Activated CD4-positive, alpha-beta T cell treated with anti-CD3 and anti-CD28 coated beads for 36 hours (primary cell): ENCODE data around the gene ENC1. TPM values are rescaled to one million over a fixed set of nuclear protein-coding genes. Genes with fewer than 3 reads are reported as not detected.
A peak's percentile ranks its signal among the peaks of the same experiment; 100 is the strongest.

Experiments
- ATAC-seq: fragments of 200-7000 bp; cut with Tn5 transposase; one replicate; pipeline ENCODE4 v1.10.0; 2021; ENCODE audit warnings: mild to moderate bottlenecking, moderate library complexity
- CTCF ChIA-PET: fragments of 350-600 bp; sonication (Branson Sonifier 250); formaldehyde crosslinking; loops from one replicate; lab custom pipeline; 2021; ENCODE audit warnings: antibody characterized with exemption; lab: Charles Lee
- POLR2A ChIA-PET: fragments of 350-600 bp; sonication (Branson Sonifier 250); formaldehyde crosslinking; loops from one replicate; lab custom pipeline; 2021; ENCODE audit warnings: antibody characterized with exemption, inconsistent platforms; lab: Charles Lee
- DNase-seq: peaks from one replicate; pipeline ENCODE4 v3.0.0-alpha.2; 2020
- H3K27ac Mint-ChIP-seq: one replicate; pipeline ENCODE4 v1.8.0; 2021; ENCODE audit warnings: mixed read lengths
- H3K27me3 Mint-ChIP-seq: one replicate; pipeline ENCODE4 v1.8.0; 2021; ENCODE audit warnings: mixed read lengths
- H3K36me3 Mint-ChIP-seq: one replicate; pipeline ENCODE4 v1.8.0; 2021; ENCODE audit warnings: low read depth, mixed read lengths
- H3K4me1 Mint-ChIP-seq: one replicate; pipeline ENCODE4 v1.8.0; 2021; ENCODE audit warnings: mixed read lengths
- H3K4me3 Mint-ChIP-seq: one replicate; pipeline ENCODE4 v1.8.0; 2021; ENCODE audit warnings: mild to moderate bottlenecking, moderate library complexity, mixed read lengths
- H3K9me3 Mint-ChIP-seq: one replicate; pipeline ENCODE4 v1.8.0; 2021; ENCODE audit warnings: low read depth, mixed read lengths
- intact Hi-C, 2 experiments: fragments of 100-400 bp; cut with DNase I in 1 of 2; cut with micrococcal nuclease in 1 of 2; formaldehyde crosslinking; loops; one replicate each; pipeline versions ENCODE4 v1.14.2 to v1.15.1; 2022 to 2024; cut with DNase I, micrococcal nuclease
- total RNA-seq, 2 experiments: library from RNA; stranded (reverse); gene quantifications; one replicate each; pipeline ENCODE4 v1.2.3, GENCODE V29; 2021

ENC1 gene
- total RNA-seq, 2 experiments from 2014 or later: 0.48 to 0.67 TPM

DNA sequence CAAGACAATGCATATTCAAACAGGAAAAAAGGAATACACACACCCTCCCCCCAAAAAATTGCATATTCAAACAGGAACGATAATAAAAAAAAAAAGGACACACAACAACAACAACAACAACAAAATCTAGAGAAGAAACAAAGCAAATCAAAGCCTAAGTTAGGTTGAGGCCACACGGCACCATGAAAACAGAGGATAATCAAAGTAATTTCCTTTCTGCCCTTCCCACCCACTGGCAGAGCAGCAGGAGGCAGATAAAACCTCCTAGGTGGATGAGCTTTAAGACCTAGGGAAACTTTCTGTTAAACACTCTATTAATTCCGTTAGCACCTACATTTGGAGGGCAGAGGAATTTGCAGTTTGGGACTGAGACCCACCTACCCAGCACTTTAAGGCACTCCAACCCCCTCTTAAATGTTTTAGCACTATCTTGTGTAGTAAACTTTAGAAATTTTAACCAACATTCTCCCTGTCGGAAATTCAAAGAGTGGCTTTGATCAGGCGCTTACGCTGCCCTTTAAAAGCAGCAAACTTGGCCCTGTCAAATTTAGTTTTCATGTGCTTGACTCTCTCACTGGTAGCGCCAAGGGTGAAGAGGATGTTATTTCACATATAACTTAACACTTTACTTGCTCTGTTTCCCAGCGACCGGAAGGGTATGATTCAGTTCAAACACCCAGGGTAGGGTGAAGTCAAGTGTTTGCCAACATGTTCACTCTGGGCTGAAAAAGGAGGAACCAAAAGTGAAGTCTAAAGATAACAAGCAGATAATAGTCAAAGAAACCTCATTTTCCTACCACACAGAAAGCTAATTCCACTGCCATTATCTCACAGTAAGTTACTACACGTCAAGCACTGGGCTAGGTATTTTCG is 9.2 kb downstream of the ENC1 start:
- DNase-seq (peak; percentile 57), ATAC-seq (peak; percentile 80)
- Mint-ChIP-seq H3K36me3 (no peaks in the 10 kb centered on the region), H3K4me1 (peaks cover 31% of the 10 kb centered on the region), H3K9me3 (no peaks in the 10 kb centered on the region), H3K27ac (peak overlapping the region; percentile 82), H3K27me3 (peaks cover 6% of the 10 kb centered on the region), H3K4me3 (no peak overlapping the region)
- intact Hi-C loops: loop anchor here (1.0 to 5.0 kb wide), 5 partner anchors 8 to 314 kb away; no protein-coding TSS in a partner anchor
- ChIA-PET POLR2A (interaction anchor here (0.6 to 1.0 kb wide), 2 partner anchors 49 to 54 kb away, joined by 3 to 4 read pairs; no protein-coding TSS in a partner anchor), CTCF (interaction anchor here (0.9 kb wide), 1 partner anchor 11 kb away, joined by 4 read pairs; no protein-coding TSS in a partner anchor)

DNA sequence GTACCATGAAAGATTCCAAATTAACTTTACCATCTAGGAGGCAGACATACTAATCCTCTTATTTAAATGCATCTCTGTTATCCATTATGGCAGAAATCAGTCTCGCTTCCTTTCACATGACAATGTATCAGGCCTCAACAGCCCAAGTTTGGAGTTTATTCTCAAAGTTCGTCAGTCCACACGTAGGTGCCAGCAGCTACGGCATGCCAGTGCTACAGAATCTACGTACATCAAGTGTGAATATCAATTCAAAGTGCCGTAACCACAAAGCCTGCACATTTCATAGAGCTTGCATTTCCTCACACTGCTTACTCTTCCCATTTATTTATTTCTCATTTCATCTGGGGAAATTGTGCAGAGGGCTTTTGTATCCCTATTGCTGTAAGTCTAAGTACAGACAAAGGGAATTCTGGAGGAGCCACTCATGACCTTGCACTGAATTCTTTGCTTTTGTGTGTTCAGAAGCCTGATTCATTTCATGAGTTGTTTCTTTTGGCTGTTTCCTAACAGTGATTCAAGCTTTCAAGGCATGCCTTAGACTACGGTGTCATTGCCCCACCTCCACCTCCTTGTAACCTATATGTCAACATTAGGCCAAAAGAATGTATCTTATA is 10.0 kb downstream of the ENC1 start:
- DNase-seq (peak; percentile 56), ATAC-seq (peak; percentile 69)
- intact Hi-C loops: loop anchor here (1.0 to 5.0 kb wide), 5 partner anchors 8 to 313 kb away; no protein-coding TSS in a partner anchor
- Mint-ChIP-seq H3K9me3 (no peaks in the 10 kb centered on the region), H3K4me1 (peaks cover 31% of the 10 kb centered on the region), H3K4me3 (no peak overlapping the region), H3K27me3 (peaks cover 9% of the 10 kb centered on the region), H3K36me3 (no peaks in the 10 kb centered on the region), H3K27ac (no peak overlapping the region)
- CTCF ChIA-PET: interaction anchor here (0.9 kb wide), 1 partner anchor 12 kb away, joined by 4 read pairs; no protein-coding TSS in a partner anchor
- POLR2A ChIA-PET: interaction anchor here (0.6 to 0.9 kb wide), 3 partner anchors 10 to 159 kb away, joined by 3 to 7 read pairs (median 3); partner anchors contain the start of gene ENC1

DNA sequence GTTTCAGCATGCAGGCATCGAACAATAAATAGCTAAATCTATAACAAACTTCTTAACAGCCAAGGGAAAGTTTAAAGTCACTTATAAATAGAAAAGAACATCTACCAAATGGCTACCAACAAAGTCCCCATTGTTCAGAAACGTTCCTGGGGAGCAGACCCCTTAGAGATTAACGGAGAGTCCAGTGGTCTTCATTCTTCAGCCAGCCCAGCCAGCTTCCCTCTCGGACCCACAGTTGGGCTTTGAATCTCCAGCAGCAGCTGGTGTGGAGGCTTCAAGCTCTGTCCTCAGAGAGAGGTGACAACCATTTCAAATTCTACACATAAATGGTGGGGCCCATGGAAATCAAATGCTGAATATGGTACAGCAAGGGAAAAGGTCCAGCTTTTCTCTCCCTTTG is 11.2 kb downstream of the ENC1 start:
- DNase-seq (no peak), ATAC-seq (no peak)
- peaks cover 11% of the 10 kb centered on the region for H3K27me3 Mint-ChIP-seq
- H3K4me1 Mint-ChIP-seq: peaks cover 31% of the 10 kb centered on the region
- ChIA-PET POLR2A (no interaction called here), CTCF (interaction anchor here (0.6 kb wide), 1 partner anchor 727 kb away, joined by 3 read pairs; no protein-coding TSS in a partner anchor)
- H3K4me3 Mint-ChIP-seq: no peak overlapping the region
- H3K9me3 Mint-ChIP-seq: no peaks in the 10 kb centered on the region
- intact Hi-C loops: no loop called here
- H3K27ac Mint-ChIP-seq: no peak overlapping the region
- H3K36me3 Mint-ChIP-seq: no peaks in the 10 kb centered on the region

DNA sequence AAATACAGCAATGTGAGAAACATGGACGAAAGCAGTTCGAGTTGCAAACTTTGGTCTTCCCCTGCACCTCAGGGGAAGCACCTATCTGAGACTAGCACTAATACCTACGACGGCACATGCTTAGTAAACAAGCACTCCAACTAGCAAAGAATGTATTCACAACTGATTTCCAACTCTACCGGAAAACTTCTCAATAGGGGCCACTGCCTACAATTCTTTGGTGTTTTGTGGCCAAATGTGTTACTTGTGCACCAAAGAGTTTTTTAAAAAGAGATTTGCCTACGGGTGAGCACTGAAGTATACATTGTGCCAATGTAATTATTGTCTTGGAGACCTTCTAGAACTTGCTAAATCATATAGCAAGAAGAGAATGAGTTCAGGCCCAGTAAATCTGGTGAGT is 12.2 kb downstream of the ENC1 start:
- ChIA-PET CTCF (no interaction called here), POLR2A (no interaction called here)
- H3K9me3 Mint-ChIP-seq: no peaks in the 10 kb centered on the region
- H3K4me1 Mint-ChIP-seq: peaks cover 31% of the 10 kb centered on the region
- no peak overlapping the region for H3K4me3 Mint-ChIP-seq
- ATAC-seq (no peak), DNase-seq (no peak)
- no peaks in the 10 kb centered on the region for H3K36me3 Mint-ChIP-seq
- intact Hi-C loops: no loop called here
- H3K27ac Mint-ChIP-seq: no peak overlapping the region
- peaks cover 20% of the 10 kb centered on the region for H3K27me3 Mint-ChIP-seq

DNA sequence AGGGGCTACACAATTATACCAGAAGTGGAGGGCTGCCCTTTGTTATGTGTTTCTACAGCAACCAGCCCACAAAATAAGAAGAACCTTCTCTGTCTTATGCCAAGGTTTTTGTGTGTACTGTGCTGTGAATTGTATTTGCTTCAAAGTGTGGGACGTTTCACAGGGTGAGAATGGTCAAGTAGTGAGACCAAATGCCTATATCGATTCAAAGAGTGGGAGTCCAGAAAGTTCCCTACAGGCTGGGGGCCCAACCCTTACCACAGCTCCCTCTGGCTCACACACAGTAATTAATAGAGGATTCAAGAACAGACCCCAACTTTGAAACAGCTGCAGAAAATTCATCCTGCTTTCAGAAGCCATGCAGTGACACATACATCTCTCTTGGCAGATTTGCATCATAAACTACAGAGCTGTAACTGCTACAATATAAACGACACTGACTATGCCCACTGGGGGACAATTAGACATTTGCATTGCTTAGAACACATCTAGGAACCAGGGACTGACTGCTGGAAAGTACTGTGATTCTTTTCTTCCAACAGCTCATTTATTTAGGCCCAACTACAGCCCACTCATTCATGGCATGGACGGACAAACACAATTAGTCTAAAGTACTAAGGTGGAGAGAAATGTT is 12.8 kb downstream of the ENC1 start:
- DNase-seq: no peak
- POLR2A ChIA-PET: no interaction called here
- Mint-ChIP-seq H3K9me3 (no peaks in the 10 kb centered on the region), H3K4me3 (no peak overlapping the region), H3K27ac (no peak overlapping the region), H3K4me1 (peaks cover 30% of the 10 kb centered on the region), H3K27me3 (peaks cover 22% of the 10 kb centered on the region), H3K36me3 (no peaks in the 10 kb centered on the region)
- no peak for ATAC-seq
- intact Hi-C loops: no loop called here
- CTCF ChIA-PET: no interaction called here

DNA sequence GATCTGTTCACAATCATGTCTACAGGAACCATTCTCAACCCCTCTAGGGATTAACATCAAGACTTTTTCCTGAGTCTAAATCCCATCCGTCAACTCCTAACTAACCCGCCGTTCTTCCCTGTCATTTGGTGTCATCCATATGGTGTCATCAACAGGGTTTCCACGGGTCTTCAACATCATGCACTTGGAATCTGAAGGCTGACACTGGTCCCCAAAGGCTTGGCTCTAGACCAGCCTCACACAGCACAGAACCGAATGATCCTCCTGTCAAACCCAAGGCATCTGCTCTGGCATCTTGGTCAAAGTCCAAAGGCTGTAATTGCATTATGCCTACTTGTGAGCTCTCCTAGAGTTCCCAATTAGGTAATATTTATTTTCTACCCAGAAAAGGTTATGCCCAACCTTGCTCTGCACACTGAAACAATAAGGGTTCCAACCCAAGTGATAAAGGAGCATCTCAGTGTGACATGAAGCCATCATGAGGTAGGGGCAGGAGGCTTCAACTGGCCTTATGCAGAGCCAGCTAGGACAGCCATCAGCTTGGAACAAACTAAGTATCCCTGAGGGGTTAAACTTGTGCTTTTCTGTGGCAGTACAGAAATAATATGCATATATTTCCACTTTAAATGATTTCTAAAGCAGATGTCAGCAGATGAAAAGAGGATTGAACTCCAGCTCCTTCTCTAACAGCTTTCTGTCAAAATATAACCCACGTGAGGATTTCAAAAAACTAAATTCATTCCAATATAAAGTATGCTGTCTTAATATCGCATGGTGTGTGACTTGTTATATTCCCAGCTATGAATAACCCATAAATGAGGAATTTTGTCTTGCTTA is 13.9 kb downstream of the ENC1 start:
- ATAC-seq (no peak), DNase-seq (no peak)
- no peak overlapping the region for H3K4me3 Mint-ChIP-seq
- ChIA-PET CTCF (interaction anchor here (0.6 to 0.9 kb wide), 2 partner anchors 9 to 23 kb away, joined by 3 to 4 read pairs; no protein-coding TSS in a partner anchor), POLR2A (no interaction called here)
- H3K27me3 Mint-ChIP-seq: peaks cover 22% of the 10 kb centered on the region
- no peaks in the 10 kb centered on the region for H3K36me3 Mint-ChIP-seq
- intact Hi-C loops: no loop called here
- no peak overlapping the region for H3K27ac Mint-ChIP-seq
- peaks cover 30% of the 10 kb centered on the region for H3K4me1 Mint-ChIP-seq
- H3K9me3 Mint-ChIP-seq: no peaks in the 10 kb centered on the region

DNA sequence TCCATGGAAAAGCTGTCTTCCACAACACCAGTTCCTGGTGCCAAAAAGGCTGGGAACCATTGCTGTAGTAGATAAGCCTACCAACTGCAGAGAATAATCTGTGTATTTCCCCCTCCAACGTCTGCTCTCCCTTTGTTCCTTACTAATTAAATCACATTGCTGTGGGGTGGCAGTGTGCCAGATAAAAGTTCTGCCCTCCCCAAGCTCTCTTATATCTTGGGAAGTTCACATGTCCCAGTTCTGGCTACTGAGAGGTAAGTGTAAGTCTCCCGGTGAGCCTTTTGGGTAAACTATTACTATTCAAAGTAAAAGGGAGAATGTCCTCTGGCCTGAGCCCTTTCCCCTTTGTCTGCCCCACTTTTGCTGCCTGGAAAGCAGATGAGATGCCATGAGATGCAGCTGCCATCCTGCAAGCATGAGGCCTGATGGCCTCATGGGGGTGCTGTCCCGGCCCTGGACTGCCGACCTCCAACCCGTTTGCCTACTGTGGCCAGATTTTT is 14.7 kb downstream of the ENC1 start:
- Mint-ChIP-seq H3K4me3 (no peak overlapping the region), H3K9me3 (no peaks in the 10 kb centered on the region), H3K4me1 (peaks cover 28% of the 10 kb centered on the region), H3K27ac (no peak overlapping the region), H3K27me3 (peaks cover 26% of the 10 kb centered on the region), H3K36me3 (no peaks in the 10 kb centered on the region)
- ChIA-PET CTCF (interaction anchor here (0.6 to 0.9 kb wide), 2 partner anchors 10 to 23 kb away, joined by 3 to 4 read pairs; no protein-coding TSS in a partner anchor), POLR2A (no interaction called here)
- ATAC-seq: no peak
- no peak for DNase-seq
- intact Hi-C loops: no loop called here

DNA sequence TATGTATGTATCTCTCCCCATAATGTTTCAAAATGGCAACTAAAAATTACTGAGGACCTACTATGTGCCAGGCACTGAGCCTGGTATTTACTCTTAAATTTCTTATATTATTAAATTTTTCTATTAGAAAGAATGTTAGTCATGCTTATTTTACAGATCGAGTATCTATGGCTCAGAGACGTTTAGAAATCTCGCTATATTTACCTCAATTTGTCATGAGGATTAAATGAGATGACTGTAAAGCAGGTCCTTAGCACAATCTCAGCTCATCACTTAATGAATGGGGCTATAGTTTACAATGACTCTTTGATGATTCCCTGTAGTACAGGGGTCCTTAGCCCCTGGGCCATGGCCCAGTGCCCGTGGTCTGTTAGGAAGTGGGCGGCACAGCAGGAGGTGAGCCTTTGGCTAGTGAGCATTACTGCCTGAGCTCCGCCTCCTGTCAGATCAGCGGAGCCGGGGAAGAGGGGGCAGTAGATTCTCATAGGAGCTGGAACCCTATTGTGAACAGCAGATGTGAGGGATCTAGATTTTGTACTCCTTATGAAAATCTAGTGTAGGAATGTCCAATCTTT is 15.5 kb downstream of the ENC1 start:
- ChIA-PET POLR2A (interaction anchor here (0.5 kb wide), 1 partner anchor 1108 kb away, joined by 6 read pairs; no protein-coding TSS in a partner anchor), CTCF (no interaction called here)
- no peak for DNase-seq
- Mint-ChIP-seq H3K4me1 (peaks cover 20% of the 10 kb centered on the region), H3K36me3 (no peaks in the 10 kb centered on the region), H3K9me3 (no peaks in the 10 kb centered on the region), H3K4me3 (no peak overlapping the region), H3K27ac (no peak overlapping the region), H3K27me3 (peaks cover 31% of the 10 kb centered on the region)
- ATAC-seq: no peak
- intact Hi-C loops: no loop called here

DNA sequence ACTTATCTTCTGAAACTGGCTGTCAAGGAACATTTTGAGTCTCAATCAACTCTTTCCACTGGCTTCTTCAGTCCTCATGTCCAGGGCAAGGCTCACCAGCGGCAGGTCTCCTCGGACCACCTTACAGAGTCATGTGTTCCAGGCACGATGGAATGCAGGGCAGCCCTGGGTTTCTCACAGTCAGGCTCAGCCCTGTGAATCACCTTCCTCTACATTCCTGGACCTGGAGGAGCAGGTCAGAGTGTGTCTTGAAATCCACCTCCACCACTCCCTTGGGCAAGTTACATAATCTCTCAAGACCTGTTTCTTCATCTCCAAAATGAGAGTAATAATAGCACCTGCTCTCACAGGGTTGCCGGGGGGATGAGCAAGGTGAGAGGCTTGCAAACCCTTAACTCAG is 16.0 kb downstream of the ENC1 start:
- ChIA-PET CTCF (no interaction called here), POLR2A (interaction anchor here (0.5 kb wide), 1 partner anchor 1108 kb away, joined by 6 read pairs; no protein-coding TSS in a partner anchor)
- no peak overlapping the region for H3K4me3 Mint-ChIP-seq
- intact Hi-C loops: no loop called here
- no peaks in the 10 kb centered on the region for H3K9me3 Mint-ChIP-seq
- peaks cover 34% of the 10 kb centered on the region for H3K27me3 Mint-ChIP-seq
- ATAC-seq (no peak), DNase-seq (no peak)
- H3K27ac Mint-ChIP-seq: no peak overlapping the region
- H3K4me1 Mint-ChIP-seq: peaks cover 20% of the 10 kb centered on the region
- H3K36me3 Mint-ChIP-seq: no peaks in the 10 kb centered on the region

DNA sequence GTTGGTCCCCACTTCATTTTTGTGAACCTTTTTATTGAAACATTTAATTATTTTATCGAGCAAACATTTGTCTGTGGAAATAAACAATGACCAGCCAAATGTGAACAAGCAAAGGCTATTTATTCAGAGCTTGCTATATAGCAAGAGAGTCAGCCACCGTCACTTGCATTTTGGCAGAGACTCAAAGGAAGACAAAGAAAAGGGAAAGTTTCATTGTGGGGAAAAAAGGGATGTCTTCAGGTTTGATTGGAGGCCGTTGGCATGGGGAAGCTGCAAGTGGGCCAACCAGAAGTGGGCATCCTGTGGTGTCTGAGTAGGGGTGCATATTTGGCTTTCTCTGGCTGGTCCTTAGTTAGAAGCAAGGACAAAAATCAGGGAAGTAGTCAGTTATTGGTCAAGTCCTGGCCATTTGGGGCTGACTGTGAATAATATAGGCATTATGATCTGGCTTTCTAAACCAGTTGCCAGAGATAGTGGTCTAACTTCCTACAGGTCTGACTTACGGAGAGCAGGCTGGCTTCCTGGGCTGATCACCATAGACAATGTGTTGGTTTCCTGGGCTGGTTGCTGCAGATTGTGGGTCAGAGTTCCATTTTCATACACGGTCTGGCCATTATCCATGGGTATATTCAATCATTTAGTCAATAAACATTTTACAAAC is 16.6 kb downstream of the ENC1 start:
- intact Hi-C loops: no loop called here
- POLR2A ChIA-PET: no interaction called here
- CTCF ChIA-PET: interaction anchor here (0.7 kb wide), 1 partner anchor 14 kb away, joined by 3 read pairs; no protein-coding TSS in a partner anchor
- Mint-ChIP-seq H3K27me3 (peaks cover 38% of the 10 kb centered on the region), H3K27ac (no peak overlapping the region), H3K9me3 (no peaks in the 10 kb centered on the region), H3K36me3 (no peaks in the 10 kb centered on the region), H3K4me1 (peaks cover 20% of the 10 kb centered on the region), H3K4me3 (no peak overlapping the region)
- no peak for ATAC-seq
- no peak for DNase-seq
